ENCODE results near the gene SOWAHD. TPM values are rescaled to one million over a fixed set of nuclear protein-coding genes. Genes with fewer than 3 reads are reported as not detected.
"Not testable (repeated sequence)": the region's sequence is repeated elsewhere in the genome, so short reads cannot be mapped to it uniquely, and the experiment has no call there.

SOWAHD gene
- total RNA-seq, 6 donors from 2014 or later = 3.2 to 11.6 (median 4.1) TPM

DNA sequence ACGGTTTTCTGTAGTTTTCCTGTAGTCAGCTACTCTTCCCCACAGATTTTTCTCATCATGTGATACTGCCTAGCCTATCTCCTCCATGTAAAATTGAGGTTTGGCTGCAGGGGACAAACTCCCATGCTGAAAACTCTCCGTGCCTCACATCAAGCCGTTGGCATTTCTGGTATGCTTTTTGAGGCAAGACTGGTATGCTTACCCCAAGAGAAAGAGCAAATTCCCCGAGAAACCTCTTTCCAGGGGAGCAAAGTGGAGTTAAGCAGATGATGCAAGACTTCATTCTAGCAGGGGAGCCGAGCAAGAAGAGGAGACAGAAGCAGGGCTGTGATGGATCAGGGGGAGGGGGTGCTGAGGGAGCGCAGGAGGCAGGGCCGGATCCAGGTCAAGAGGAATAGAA lies 4.8 kb downstream of the SOWAHD start:
- H3K4me3 ChIP-seq = no peak overlapping the region
- 35 to 54% methylated on average over 7 of the region's 7 CpGs for WGBS, 2 donors
- no peak for DNase-seq
- TF ChIP-seq POLR2AphosphoS5 (IDR thresholded peaks at IDR 0.05) (no peak), POLR2A (IDR thresholded peaks at IDR 0.05) (no peak), EP300 (IDR thresholded peaks at IDR 0.05) (no peak)
- TF ChIP-seq, protein P1, sequence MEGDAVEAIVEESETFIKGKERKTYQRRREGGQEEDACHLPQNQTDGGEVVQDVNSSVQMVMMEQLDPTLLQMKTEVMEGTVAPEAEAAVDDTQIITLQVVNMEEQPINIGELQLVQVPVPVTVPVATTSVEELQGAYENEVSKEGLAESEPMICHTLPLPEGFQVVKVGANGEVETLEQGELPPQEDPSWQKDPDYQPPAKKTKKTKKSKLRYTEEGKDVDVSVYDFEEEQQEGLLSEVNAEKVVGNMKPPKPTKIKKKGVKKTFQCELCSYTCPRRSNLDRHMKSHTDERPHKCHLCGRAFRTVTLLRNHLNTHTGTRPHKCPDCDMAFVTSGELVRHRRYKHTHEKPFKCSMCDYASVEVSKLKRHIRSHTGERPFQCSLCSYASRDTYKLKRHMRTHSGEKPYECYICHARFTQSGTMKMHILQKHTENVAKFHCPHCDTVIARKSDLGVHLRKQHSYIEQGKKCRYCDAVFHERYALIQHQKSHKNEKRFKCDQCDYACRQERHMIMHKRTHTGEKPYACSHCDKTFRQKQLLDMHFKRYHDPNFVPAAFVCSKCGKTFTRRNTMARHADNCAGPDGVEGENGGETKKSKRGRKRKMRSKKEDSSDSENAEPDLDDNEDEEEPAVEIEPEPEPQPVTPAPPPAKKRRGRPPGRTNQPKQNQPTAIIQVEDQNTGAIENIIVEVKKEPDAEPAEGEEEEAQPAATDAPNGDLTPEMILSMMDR (IDR thresholded peaks at IDR 0.05) = no peak
- no peak for ATAC-seq (ENCODE audit: low FRiP score in 2 of 2)
- H3K27me3 ChIP-seq = peaks cover 0 to 5% (median 0%) of the 10 kb centered on the region in 4 donors
- no peaks in the 10 kb centered on the region for H3K36me3 ChIP-seq
- H3K9me3 ChIP-seq = no peaks in the 10 kb centered on the region
- H3K27ac ChIP-seq = no peak overlapping the region
- peaks cover 0 to 13% (median 0%) of the 10 kb centered on the region in 4 donors for H3K4me1 ChIP-seq

DNA sequence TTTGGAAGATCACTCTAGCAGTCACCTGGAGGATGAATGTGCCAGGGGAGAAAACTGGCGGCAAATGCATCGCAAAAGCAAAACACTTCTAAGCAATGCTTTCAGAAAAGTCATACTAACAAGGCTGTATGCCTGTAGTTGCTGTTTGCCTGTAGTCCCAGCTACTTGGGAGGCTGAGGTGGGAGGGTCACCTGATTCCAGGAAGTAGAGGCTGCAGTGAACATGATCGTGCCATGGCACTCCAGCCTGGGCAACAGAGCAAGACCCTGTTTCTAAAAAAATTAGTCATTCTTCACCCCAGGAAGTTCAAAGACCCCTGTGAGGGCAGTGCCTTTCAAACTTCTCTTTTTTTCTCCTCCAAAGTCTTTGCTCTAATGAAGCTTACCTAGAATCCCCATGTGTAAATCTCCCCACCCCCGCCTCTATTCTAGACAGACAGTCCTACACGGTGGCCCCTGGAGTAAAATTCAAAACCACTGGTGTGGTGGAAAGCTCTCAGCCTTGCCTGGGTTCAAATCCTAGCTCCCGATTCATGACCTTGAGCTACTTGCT lies 5.5 kb downstream of the SOWAHD start:
- ATAC-seq (ENCODE audit: low FRiP score in 2 of 2) (no peak), DNase-seq (no peak)
- Histone ChIP-seq H3K36me3 (no peaks in the 10 kb centered on the region), H3K27me3 (no peaks in the 10 kb centered on the region), H3K9me3 (no peaks in the 10 kb centered on the region), H3K27ac (no peak overlapping the region), H3K4me1 (peaks cover 0 to 6% (median 0%) of the 10 kb centered on the region in 4 donors), H3K4me3 (no peak overlapping the region)
- no peak for TF ChIP-seq POLR2AphosphoS5 (IDR thresholded peaks at IDR 0.05)
- TF ChIP-seq POLR2A (IDR thresholded peaks at IDR 0.05) = no peak
- TF ChIP-seq, protein P1 (IDR thresholded peaks at IDR 0.05) = no peak
- no peak for TF ChIP-seq EP300 (IDR thresholded peaks at IDR 0.05)
- WGBS, 2 donors = 70 to 77% methylated on average over 5 to 6 of the region's 6 CpGs

DNA sequence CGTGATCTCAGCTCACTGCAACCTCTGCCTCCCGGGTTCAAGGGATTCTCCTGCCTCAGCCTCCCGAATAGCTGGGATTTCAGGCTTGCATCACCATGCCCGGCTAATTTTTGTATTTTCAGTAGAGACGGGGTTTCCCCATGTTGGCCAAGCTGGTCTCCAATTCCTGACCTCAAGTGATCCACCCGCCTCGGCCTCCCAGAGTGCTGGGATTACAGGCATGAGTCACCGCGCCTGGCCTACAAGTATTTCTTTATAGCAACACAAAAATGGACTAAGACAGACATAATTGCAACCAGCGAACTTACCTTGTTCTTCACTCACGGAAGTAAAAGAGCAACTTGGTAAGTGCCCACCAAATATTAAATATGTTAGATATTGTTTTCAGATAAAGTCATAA lies 10.0 kb downstream of the SOWAHD start:
- not testable (repeated sequence) for H3K36me3 ChIP-seq; H3K27ac ChIP-seq; H3K4me3 ChIP-seq; H3K27me3 ChIP-seq; ATAC-seq (ENCODE audit: low FRiP score in 2 of 2); DNase-seq; H3K4me1 ChIP-seq; H3K9me3 ChIP-seq
- WGBS, 2 donors = 84 to 90% methylated on average over 11 of the region's 11 CpGs

DNA sequence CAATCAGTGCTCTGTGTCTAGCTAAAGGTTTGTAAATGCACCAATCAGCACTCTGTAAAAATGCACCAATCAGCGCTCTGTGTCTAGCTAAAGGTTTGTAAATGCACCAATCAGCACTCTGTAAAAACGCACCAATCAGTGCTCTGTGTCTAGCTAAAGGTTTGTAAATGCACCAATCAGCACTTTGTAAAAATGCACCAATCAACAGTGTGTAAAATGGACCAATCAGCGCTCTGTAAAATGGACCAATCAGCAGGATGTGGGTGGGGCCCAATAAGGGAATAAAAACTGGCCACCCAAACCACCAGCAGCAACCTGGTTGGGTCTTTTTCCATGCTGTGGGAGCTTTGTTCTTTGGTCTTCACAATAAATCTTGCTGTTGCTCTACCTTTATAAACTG lies 11.0 kb downstream of the SOWAHD start:
- H3K4me1 ChIP-seq; H3K9me3 ChIP-seq; H3K27me3 ChIP-seq; H3K36me3 ChIP-seq; DNase-seq; ATAC-seq (ENCODE audit: low FRiP score in 2 of 2); H3K27ac ChIP-seq; H3K4me3 ChIP-seq: not testable (repeated sequence)
- 78 to 81% methylated on average over 2 to 3 of the region's 3 CpGs for WGBS, 2 donors

DNA sequence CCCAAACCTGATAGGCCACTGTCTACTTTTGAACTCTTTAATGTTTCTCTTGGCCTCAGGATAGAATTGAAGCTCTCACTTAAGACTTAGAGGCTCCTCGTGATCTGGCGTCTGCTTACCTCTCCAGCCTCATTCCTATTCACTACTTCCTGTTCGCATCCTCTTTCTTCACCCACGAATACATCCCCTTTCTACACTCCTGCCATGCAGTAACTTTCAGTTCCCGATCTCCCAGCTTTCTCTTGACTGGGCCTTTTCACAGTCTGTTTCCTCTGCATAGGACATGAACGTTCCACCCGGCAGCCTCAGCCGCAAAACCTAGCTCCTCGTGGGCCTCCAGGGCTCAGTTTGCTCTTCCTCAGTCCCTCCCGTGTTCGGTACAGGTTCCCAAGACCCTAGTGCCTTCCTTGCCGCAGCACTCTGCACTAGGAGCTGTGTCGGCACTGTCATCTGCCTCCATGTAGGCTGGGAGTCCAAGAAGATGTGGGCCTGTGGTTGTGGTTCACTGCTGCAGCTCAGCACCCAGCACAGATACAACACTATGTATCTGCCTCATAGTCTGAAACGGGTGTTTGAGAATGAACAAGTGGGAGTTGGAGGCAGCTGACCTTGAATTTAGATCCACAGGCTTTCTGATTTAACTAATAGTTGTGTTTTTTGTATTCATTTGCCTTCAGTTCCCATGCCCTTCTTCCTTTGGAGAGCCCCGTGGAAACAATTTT lies 17.3 kb downstream of the SOWAHD start:
- H3K27me3 ChIP-seq = no peaks in the 10 kb centered on the region
- ATAC-seq (ENCODE audit: low FRiP score in 2 of 2) = peak; percentile 38 to 57
- no peaks in the 10 kb centered on the region for H3K9me3 ChIP-seq
- H3K36me3 ChIP-seq = no peaks in the 10 kb centered on the region
- no peak overlapping the region for H3K4me3 ChIP-seq
- peak overlapping the region in 2 of 4 donors; percentile 28 to 39 for H3K27ac ChIP-seq
- 78 to 81% methylated on average over 15 of the region's 15 CpGs for WGBS, 2 donors
- H3K4me1 ChIP-seq = no peaks in the 10 kb centered on the region
- TF ChIP-seq, protein P1 (IDR thresholded peaks at IDR 0.05) = no peak
- TF ChIP-seq POLR2AphosphoS5 (IDR thresholded peaks at IDR 0.05) = no peak
- no peak for TF ChIP-seq EP300 (IDR thresholded peaks at IDR 0.05)
- no peak for TF ChIP-seq POLR2A (IDR thresholded peaks at IDR 0.05)
- no peak for DNase-seq

DNA sequence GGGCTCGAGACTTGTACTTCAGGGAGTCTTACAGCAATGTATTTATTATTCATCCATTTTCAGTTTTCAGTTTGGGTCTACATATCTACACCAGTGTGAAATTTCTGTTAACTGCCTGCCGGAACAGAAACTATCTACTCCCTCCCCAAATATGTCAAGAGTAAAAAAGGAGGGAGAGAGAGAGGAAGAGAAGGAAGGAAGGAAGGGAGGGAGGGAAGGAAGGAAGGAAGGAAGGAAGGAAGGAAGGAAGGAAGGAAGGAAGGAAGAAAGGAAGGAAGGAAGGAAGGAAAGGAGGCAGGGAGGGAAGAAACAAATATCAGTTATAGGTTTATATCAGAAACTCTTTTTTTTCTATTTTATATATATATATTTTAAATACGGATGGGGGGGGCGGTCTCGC lies 20.4 kb downstream of the SOWAHD start:
- no peaks in the 10 kb centered on the region for H3K9me3 ChIP-seq
- H3K36me3 ChIP-seq = peaks cover 0 to 6% (median 0%) of the 10 kb centered on the region in 4 donors
- WGBS, 2 donors = 84 to 85% methylated on average over 5 of the region's 5 CpGs
- no peak for ATAC-seq (ENCODE audit: low FRiP score in 2 of 2)
- peaks cover 0 to under 1% (median 0%) of the 10 kb centered on the region in 4 donors for H3K4me1 ChIP-seq
- TF ChIP-seq, protein P1 (IDR thresholded peaks at IDR 0.05) = no peak
- TF ChIP-seq POLR2A (IDR thresholded peaks at IDR 0.05) = no peak
- no peak for TF ChIP-seq POLR2AphosphoS5 (IDR thresholded peaks at IDR 0.05)
- TF ChIP-seq EP300 (IDR thresholded peaks at IDR 0.05) = no peak
- no peak for DNase-seq
- H3K4me3 ChIP-seq = no peak overlapping the region
- no peaks in the 10 kb centered on the region for H3K27me3 ChIP-seq
- no peak overlapping the region for H3K27ac ChIP-seq
